Lower leg skin (tissue), 3 donors: ENCODE data around the gene TNNT2.

Source experiments
- CTCF ChIP-seq, 3 donors: fragments of 450-650 bp; IDR thresholded peaks; one replicate each; pipeline ENCODE4 v1.5.1; 2016; ENCODE audit warnings: antibody characterized with exemption in 3 of 3, mild to moderate bottlenecking in 3 of 3, moderate library complexity in 2 of 3
- POLR2A ChIP-seq, 2 donors: fragments of 450-650 bp; IDR thresholded peaks; one replicate each; pipeline ENCODE4 v1.6.1; 2016 to 2017; ENCODE audit warnings: antibody characterized with exemption in 2 of 2, mild to moderate bottlenecking in 1 of 2, moderate library complexity in 1 of 2

GRCh38 chr1:201324306-201324705 is 53.2 kb downstream of the TNNT2 start:
- TF ChIP-seq CTCF (IDR thresholded peaks at IDR 0.05) = no peak
- TF ChIP-seq POLR2A (IDR thresholded peaks at IDR 0.05) = no peak
